ENCODE results near the gene RWDD3. TPM values are rescaled to one million over a fixed set of nuclear protein-coding genes. Genes with fewer than 3 reads are reported as not detected.

Gene RWDD3
- total RNA-seq, 4 donors from 2014 or later = 8.8 to 15.2 (median 11.6) TPM

DNA sequence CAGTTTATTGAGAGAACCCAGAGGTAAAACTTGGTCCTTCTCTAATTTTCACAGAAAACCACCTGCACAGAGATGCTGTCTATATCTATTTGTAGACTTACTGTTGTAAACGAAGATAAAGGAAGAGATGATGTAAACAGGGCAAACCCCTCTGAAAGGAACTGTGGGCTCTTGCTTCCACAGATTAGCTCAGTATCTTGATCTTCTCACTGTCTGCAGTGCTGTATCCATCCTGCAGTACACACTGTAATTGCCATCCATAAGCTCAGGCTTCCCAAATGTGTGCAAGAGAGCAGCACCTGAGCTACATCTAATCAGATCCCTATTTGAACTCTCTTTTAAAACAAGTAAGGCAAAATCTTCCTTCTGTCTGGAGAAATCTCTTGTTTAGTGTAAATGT is 16.6 kb upstream of the RWDD3 start:
- Histone ChIP-seq H3K9me3 (no peaks in the 10 kb centered on the region), H3K27ac (replicated peaks in 1 of 4) (no peak overlapping the region), H3K4me3 (no peak overlapping the region), H3K27me3 (no peaks in the 10 kb centered on the region), H3K36me3 (peaks cover 0 to 10% (median 4%) of the 10 kb centered on the region in 4 donors), H3K4me1 (no peaks in the 10 kb centered on the region)
- TF ChIP-seq POLR2A (IDR thresholded peaks at IDR 0.05; ENCODE audit: low read depth) (no peak), POLR2AphosphoS5 (IDR thresholded peaks at IDR 0.05) (no peak), EP300 (IDR thresholded peaks at IDR 0.05) (no peak)
- TF ChIP-seq, protein P1, sequence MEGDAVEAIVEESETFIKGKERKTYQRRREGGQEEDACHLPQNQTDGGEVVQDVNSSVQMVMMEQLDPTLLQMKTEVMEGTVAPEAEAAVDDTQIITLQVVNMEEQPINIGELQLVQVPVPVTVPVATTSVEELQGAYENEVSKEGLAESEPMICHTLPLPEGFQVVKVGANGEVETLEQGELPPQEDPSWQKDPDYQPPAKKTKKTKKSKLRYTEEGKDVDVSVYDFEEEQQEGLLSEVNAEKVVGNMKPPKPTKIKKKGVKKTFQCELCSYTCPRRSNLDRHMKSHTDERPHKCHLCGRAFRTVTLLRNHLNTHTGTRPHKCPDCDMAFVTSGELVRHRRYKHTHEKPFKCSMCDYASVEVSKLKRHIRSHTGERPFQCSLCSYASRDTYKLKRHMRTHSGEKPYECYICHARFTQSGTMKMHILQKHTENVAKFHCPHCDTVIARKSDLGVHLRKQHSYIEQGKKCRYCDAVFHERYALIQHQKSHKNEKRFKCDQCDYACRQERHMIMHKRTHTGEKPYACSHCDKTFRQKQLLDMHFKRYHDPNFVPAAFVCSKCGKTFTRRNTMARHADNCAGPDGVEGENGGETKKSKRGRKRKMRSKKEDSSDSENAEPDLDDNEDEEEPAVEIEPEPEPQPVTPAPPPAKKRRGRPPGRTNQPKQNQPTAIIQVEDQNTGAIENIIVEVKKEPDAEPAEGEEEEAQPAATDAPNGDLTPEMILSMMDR (IDR thresholded peaks at IDR 0.05) = no peak
- WGBS = 82% methylated on average over 1 of the region's 1 CpG
- no peak for DNase-seq (ENCODE audit: extremely low spot score)
- intact Hi-C loops (cut with DNase I) = no loop called here

DNA sequence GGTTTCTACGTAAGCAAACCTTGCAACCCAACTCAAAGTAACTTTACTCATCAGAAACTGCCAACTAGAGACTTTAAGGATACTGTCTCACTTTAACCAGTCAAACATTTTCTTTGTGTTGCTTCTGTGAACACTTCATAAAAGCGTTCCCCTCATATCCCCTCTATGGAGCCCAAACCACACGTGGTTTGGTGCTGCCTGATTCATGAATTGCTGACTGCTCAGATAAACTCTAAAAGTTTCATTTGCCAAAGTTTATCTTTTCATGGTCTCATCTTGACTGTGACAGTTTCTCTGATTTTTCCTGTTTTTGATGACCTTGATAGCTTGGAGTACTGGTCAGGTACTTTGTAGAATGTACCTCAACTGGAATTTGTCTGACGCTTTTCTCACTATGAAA is 14.6 kb upstream of the RWDD3 start:
- Histone ChIP-seq H3K4me3 (no peak overlapping the region), H3K27ac (replicated peaks in 1 of 4) (no peak overlapping the region), H3K36me3 (peaks cover 0 to 10% (median 4%) of the 10 kb centered on the region in 4 donors), H3K27me3 (no peaks in the 10 kb centered on the region), H3K4me1 (peaks cover 0 to 8% (median 0%) of the 10 kb centered on the region in 4 donors), H3K9me3 (no peaks in the 10 kb centered on the region)
- intact Hi-C loops (cut with DNase I) = no loop called here
- no peak for DNase-seq (ENCODE audit: extremely low spot score)
- TF ChIP-seq POLR2AphosphoS5 (IDR thresholded peaks at IDR 0.05) (no peak), EP300 (IDR thresholded peaks at IDR 0.05) (no peak), POLR2A (IDR thresholded peaks at IDR 0.05; ENCODE audit: low read depth) (no peak)
- TF ChIP-seq, protein P1 (IDR thresholded peaks at IDR 0.05) = no peak
- 96% methylated on average over 4 of the region's 4 CpGs for WGBS

DNA sequence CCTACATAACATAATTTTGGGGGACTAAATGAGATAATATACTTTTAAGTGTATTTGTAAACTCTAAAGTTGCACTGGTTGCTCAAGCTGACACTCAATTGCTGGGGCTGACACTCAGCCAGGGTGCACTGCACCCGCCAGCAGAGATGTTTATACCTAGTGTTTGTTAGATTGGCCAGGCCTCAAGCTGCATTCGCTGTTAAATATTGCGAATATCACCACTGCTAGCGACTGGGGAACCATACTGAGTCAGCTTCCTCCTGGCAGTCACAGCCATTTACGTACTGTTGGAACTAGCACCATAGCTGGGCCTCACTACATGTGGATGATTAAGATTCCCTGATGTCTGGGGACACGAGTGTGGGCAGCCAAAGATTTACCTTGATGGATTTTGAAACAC is 12.7 kb upstream of the RWDD3 start:
- no peaks in the 10 kb centered on the region for H3K27me3 ChIP-seq
- H3K27ac ChIP-seq (replicated peaks in 1 of 4) = no peak overlapping the region
- intact Hi-C loops (cut with DNase I) = no loop called here
- H3K36me3 ChIP-seq = peaks cover 0 to 9% (median 3%) of the 10 kb centered on the region in 4 donors
- 93% methylated on average over 6 of the region's 6 CpGs for WGBS
- TF ChIP-seq, protein P1 (IDR thresholded peaks at IDR 0.05) = no peak
- no peak for TF ChIP-seq POLR2A (IDR thresholded peaks at IDR 0.05; ENCODE audit: low read depth)
- TF ChIP-seq EP300 (IDR thresholded peaks at IDR 0.05) = no peak
- TF ChIP-seq POLR2AphosphoS5 (IDR thresholded peaks at IDR 0.05) = no peak
- DNase-seq (ENCODE audit: extremely low spot score) = no peak
- H3K4me3 ChIP-seq = no peak overlapping the region
- H3K9me3 ChIP-seq = no peaks in the 10 kb centered on the region
- peaks cover 0 to 8% (median 0%) of the 10 kb centered on the region in 4 donors for H3K4me1 ChIP-seq

DNA sequence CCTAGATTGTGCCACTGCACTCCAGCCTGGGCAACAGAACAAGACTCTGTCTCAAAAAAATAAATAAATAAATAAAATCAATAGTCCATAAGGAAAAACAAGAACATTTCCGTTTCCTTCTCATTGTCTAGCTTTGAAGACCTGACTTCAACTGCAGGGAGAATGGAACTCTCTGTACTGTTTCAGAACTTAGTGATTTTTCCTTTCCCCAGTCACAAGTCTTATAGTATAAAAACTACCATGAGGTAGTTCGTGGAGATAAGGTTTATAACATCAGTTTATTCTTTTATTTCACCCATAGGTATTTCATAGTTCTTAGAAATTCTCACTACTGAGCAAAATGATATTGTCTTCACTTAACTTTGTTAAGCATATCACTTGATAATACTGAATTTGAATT is 11.4 kb upstream of the RWDD3 start:
- Histone ChIP-seq H3K4me1 (peaks cover 0 to 14% (median 0%) of the 10 kb centered on the region in 4 donors), H3K9me3 (no peaks in the 10 kb centered on the region), H3K4me3 (no peak overlapping the region), H3K27ac (replicated peaks in 1 of 4) (no peak overlapping the region), H3K36me3 (peaks cover 0 to 5% (median 0%) of the 10 kb centered on the region in 4 donors), H3K27me3 (no peaks in the 10 kb centered on the region)
- intact Hi-C loops (cut with DNase I) = no loop called here
- DNase-seq (ENCODE audit: extremely low spot score) = no peak
- TF ChIP-seq, protein P1 (IDR thresholded peaks at IDR 0.05) = no peak
- TF ChIP-seq POLR2AphosphoS5 (IDR thresholded peaks at IDR 0.05) (no peak), POLR2A (IDR thresholded peaks at IDR 0.05; ENCODE audit: low read depth) (no peak), EP300 (IDR thresholded peaks at IDR 0.05) (no peak)
- 90% methylated on average over 2 of the region's 2 CpGs for WGBS

DNA sequence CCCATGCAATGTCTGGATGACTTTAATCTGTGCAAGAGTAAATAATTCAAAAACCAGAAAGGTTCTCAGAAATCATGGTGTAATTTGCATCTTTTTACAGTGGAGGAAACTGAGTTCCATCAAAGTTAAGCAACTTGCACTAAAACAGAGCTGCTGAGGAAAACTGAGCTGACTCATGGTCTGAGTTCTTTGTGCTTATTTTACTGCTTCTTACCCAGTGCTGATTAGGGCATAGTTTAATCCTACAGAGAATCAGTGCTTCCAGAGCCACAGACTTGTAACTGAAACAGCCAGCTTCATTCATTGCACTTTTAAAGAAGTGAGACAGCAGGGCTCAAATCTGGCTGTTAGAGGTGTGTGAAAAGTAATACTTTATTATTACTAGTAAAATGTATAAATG is 10.9 kb upstream of the RWDD3 start:
- Histone ChIP-seq H3K9me3 (no peaks in the 10 kb centered on the region), H3K27me3 (no peaks in the 10 kb centered on the region), H3K36me3 (peaks cover 0 to 5% (median 0%) of the 10 kb centered on the region in 4 donors), H3K4me1 (peaks cover 0 to 14% (median 0%) of the 10 kb centered on the region in 4 donors), H3K27ac (replicated peaks in 1 of 4) (no peak overlapping the region), H3K4me3 (no peak overlapping the region)
- intact Hi-C loops (cut with DNase I) = no loop called here
- TF ChIP-seq POLR2AphosphoS5 (IDR thresholded peaks at IDR 0.05) (no peak), EP300 (IDR thresholded peaks at IDR 0.05) (no peak), POLR2A (IDR thresholded peaks at IDR 0.05; ENCODE audit: low read depth) (no peak)
- TF ChIP-seq, protein P1 (IDR thresholded peaks at IDR 0.05) = no peak
- no peak for DNase-seq (ENCODE audit: extremely low spot score)
